Astrocyte (in vitro differentiated cells and primary cell): ENCODE data around the gene MEGF6. TPM values are rescaled to one million over a fixed set of nuclear protein-coding genes. Genes with fewer than 3 reads are reported as not detected.

Experiments
- DNase-seq: peaks from one replicate; pipeline ENCODE4 v3.0.0-alpha.2; 2010; ENCODE audit warnings: low read depth
- FAIRE-seq: peaks from 2 replicates; lab custom pipeline; 2011; peaks lifted over from hg19 to GRCh38; lab: Jason Lieb, UNC
- H2AFZ ChIP-seq: 2 replicates; pipeline ENCODE4 v1.6.0; 2012; ENCODE audit warnings: low read depth, low read length, inconsistent platforms
- H3K27ac ChIP-seq: 2 replicates; pipeline ENCODE4 v1.5.1; 2011; ENCODE audit warnings: low read depth, low read length, inconsistent platforms
- H3K27me3 ChIP-seq: 2 replicates; pipeline ENCODE4 v1.6.0; 2011; ENCODE audit warnings: low read length, inconsistent platforms; ENCODE audit not compliant: insufficient read depth
- H3K36me3 ChIP-seq: 2 replicates; pipeline ENCODE4 v1.5.1; 2011; ENCODE audit warnings: low read length, inconsistent platforms; ENCODE audit not compliant: insufficient read depth
- H3K4me1 ChIP-seq: 2 replicates; pipeline ENCODE4 v1.5.1; 2011; ENCODE audit warnings: low read length, inconsistent platforms; ENCODE audit not compliant: insufficient read depth
- H3K4me2 ChIP-seq: 2 replicates; pipeline ENCODE4 v1.6.0; 2012; ENCODE audit warnings: low read length, inconsistent platforms
- H3K4me3 ChIP-seq: 2 replicates; pipeline ENCODE4 v1.5.1; 2011; ENCODE audit warnings: low read depth, mild to moderate bottlenecking, low read length, inconsistent platforms; ENCODE audit not compliant: insufficient read depth
- H3K79me2 ChIP-seq: 2 replicates; pipeline ENCODE4 v1.6.0; 2012; ENCODE audit warnings: mild to moderate bottlenecking, low read length, inconsistent platforms; ENCODE audit not compliant: insufficient read depth
- H3K9ac ChIP-seq: 2 replicates; pipeline ENCODE4 v1.6.0; 2012; ENCODE audit warnings: mild to moderate bottlenecking, low read length, inconsistent platforms
- H3K9me3 ChIP-seq: 2 replicates; pipeline ENCODE4 v1.5.1; 2012; ENCODE audit warnings: low read depth, mild to moderate bottlenecking, low read length, inconsistent platforms; ENCODE audit not compliant: insufficient read depth
- H4K20me1 ChIP-seq: 2 replicates; pipeline ENCODE4 v1.6.0; 2012; ENCODE audit warnings: low read length, inconsistent platforms; ENCODE audit not compliant: insufficient read depth
- H3K27ac Mint-ChIP-seq: one replicate; pipeline ENCODE4 v1.8.0; 2021; ENCODE audit warnings: mild to moderate bottlenecking, mixed read lengths; ENCODE audit not compliant: unreplicated experiment
- H3K27me3 Mint-ChIP-seq: one replicate; pipeline ENCODE4 v1.8.0; 2021; ENCODE audit warnings: low read depth, mixed read lengths; ENCODE audit not compliant: unreplicated experiment
- H3K36me3 Mint-ChIP-seq: one replicate; pipeline ENCODE4 v1.8.0; 2021; ENCODE audit warnings: low read depth, mixed read lengths; ENCODE audit not compliant: unreplicated experiment
- H3K4me1 Mint-ChIP-seq: one replicate; pipeline ENCODE4 v1.8.0; 2021; ENCODE audit warnings: low read depth, mixed read lengths; ENCODE audit not compliant: unreplicated experiment
- H3K4me3 Mint-ChIP-seq: one replicate; pipeline ENCODE4 v1.8.0; 2021; ENCODE audit warnings: mild to moderate bottlenecking, moderate library complexity, mixed read lengths; ENCODE audit not compliant: unreplicated experiment
- H3K9me3 Mint-ChIP-seq: one replicate; pipeline ENCODE4 v1.8.0; 2021; ENCODE audit warnings: mild to moderate bottlenecking, mixed read lengths; ENCODE audit not compliant: unreplicated experiment
- EZH2 ChIP-seq: IDR thresholded peaks from 2 replicates; pipeline ENCODE4 v1.6.1; 2012; ENCODE audit warnings: mild to moderate bottlenecking, low read length, inconsistent platforms; ENCODE audit not compliant: insufficient read depth
- total RNA-seq: library from RNA; stranded (reverse); gene quantifications from 2 replicates; pipeline ENCODE4 v1.2.1, GENCODE V29; 2021
- TF ChIP-seq, protein P1 (sequence below): IDR thresholded peaks from 2 replicates; pipeline ENCODE4 v1.5.1; 2011; ENCODE audit warnings: low read depth, mild to moderate bottlenecking, inconsistent platforms, low read length, moderate library complexity; ENCODE audit not compliant: insufficient read depth

Gene MEGF6
- total RNA-seq, 1 donor from 2014 or later, result 14.8 TPM

DNA sequence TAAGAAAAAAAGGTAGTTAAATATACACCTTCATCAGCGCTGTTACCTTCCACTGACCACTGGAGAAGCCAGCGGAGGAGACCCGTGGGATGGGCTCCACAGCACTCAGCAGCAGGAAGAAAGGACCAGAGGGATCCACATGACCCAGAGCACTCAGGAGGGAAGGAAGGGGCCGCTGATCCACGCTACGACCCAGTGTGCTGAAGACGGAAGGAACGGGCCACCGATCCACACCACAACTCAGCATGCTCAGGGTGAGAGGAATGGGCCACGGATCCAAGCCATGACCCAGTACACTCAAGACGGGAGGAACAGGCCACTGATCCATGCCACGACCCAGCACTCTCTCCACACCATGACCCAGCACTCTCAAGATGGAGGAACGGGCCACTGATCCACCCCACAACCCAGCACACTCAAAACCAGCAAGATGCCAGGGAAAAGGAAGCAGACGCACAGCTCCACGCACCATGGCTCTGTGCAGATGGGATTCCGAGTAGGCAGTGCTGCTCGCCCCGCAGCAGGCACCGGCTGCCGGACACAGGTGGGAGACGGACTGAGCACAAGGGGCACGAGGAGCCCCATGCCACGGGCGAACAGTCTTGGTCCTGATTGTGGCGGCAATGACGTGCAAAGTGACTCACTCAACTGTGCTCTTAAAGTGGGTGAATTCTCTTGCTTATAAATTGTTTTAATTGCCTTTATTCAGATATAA lies 29.9 kb upstream of the MEGF6 start:
- no peak for TF ChIP-seq EZH2
- TF ChIP-seq, protein P1, sequence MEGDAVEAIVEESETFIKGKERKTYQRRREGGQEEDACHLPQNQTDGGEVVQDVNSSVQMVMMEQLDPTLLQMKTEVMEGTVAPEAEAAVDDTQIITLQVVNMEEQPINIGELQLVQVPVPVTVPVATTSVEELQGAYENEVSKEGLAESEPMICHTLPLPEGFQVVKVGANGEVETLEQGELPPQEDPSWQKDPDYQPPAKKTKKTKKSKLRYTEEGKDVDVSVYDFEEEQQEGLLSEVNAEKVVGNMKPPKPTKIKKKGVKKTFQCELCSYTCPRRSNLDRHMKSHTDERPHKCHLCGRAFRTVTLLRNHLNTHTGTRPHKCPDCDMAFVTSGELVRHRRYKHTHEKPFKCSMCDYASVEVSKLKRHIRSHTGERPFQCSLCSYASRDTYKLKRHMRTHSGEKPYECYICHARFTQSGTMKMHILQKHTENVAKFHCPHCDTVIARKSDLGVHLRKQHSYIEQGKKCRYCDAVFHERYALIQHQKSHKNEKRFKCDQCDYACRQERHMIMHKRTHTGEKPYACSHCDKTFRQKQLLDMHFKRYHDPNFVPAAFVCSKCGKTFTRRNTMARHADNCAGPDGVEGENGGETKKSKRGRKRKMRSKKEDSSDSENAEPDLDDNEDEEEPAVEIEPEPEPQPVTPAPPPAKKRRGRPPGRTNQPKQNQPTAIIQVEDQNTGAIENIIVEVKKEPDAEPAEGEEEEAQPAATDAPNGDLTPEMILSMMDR, result no peak
- H3K4me2 ChIP-seq, result no peak overlapping the region

DNA sequence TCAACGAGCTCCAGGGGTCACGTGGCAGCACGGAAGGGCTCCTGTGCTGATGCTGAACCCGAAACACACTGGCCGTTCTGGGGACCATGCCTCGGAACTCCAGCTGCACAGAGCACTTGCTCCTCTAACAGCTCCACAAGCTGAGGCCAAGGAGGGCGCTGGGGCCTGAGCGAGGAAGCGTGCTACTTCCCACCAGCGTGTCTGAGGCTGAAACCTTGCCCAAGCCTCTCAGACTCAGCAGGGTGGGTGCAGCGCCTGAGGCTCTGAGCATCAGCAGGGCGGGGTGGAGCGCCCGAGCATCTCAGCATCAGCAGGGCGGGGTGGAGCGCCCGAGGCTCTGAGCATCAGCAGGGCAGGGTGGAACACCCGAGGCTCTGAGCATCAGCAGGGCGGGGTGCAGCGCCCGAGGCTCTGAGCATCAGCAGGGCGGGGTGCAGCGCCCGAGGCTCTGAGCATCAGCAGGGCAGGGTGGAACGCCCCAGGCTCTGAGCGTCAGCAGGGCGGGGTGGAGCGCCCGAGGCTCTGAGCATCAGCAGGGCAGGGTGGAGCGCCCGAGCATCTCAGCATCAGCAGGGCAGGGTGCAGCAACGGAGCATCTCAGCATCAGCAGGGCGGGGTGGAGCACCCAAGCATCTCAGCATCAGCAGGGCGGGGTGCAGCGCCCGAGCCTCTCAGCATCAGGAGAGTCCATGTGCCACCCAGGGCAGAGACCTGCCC lies 29.0 kb upstream of the MEGF6 start:
- no peak for DNase-seq
- H4K20me1 ChIP-seq, result no peaks in the 10 kb centered on the region
- peaks cover 14% of the 10 kb centered on the region for H3K36me3 ChIP-seq
- Mint-ChIP-seq H3K4me3 (no peak overlapping the region), H3K9me3 (no peaks in the 10 kb centered on the region), H3K27me3 (no peaks in the 10 kb centered on the region), H3K4me1 (peaks cover 2% of the 10 kb centered on the region), H3K36me3 (peaks cover 16% of the 10 kb centered on the region), H3K27ac (no peak overlapping the region)
- no peak overlapping the region for H3K4me3 ChIP-seq
- TF ChIP-seq EZH2, result no peak
- TF ChIP-seq, protein P1, result no peak
- no peak for FAIRE-seq
- no peak overlapping the region for H3K4me2 ChIP-seq
- no peak overlapping the region for H3K9ac ChIP-seq
- no peaks in the 10 kb centered on the region for H3K27me3 ChIP-seq
- H3K9me3 ChIP-seq, result no peaks in the 10 kb centered on the region
- H3K4me1 ChIP-seq, result no peaks in the 10 kb centered on the region
- H3K79me2 ChIP-seq, result no peaks in the 10 kb centered on the region
- no peak overlapping the region for H3K27ac ChIP-seq
- no peak overlapping the region for H2AFZ ChIP-seq

More for the DNA sequence above, 29.9 kb upstream of the MEGF6 start:
- Mint-ChIP-seq H3K4me1 (peaks cover 2% of the 10 kb centered on the region), H3K4me3 (no peak overlapping the region), H3K27me3 (no peaks in the 10 kb centered on the region), H3K9me3 (no peaks in the 10 kb centered on the region), H3K36me3 (peaks cover 14% of the 10 kb centered on the region), H3K27ac (no peak overlapping the region)
- Histone ChIP-seq H3K79me2 (no peaks in the 10 kb centered on the region), H3K36me3 (peaks cover 15% of the 10 kb centered on the region), H4K20me1 (no peaks in the 10 kb centered on the region), H3K9me3 (no peaks in the 10 kb centered on the region), H3K4me3 (no peak overlapping the region), H3K9ac (no peak overlapping the region), H2AFZ (no peak overlapping the region), H3K27ac (no peak overlapping the region), H3K27me3 (no peaks in the 10 kb centered on the region), H3K4me1 (no peaks in the 10 kb centered on the region)
- no peak for DNase-seq
- no peak for FAIRE-seq
